AG04449 (cell line): Measurements from ENCODE around the gene FAM171A1.
A peak's percentile ranks its signal among the peaks of the same experiment; 100 is the strongest.

Source experiments
- CTCF ChIA-PET: fragments of 350-600 bp; formaldehyde crosslinking; extraction: SDS; loops from one replicate; lab custom pipeline; 2021; ENCODE audit warnings: antibody characterized with exemption; lab: Yijun Ruan, JAX
- POLR2A ChIA-PET: fragments of 400-600, 350-600 bp; formaldehyde crosslinking; extraction: SDS; loops from one replicate; lab custom pipeline; 2020; ENCODE audit warnings: antibody characterized with exemption, inconsistent platforms; lab: Yijun Ruan, JAX
- DNase-seq: peaks from one replicate; pipeline ENCODE4 v3.0.0-alpha.2; 2010; ENCODE audit warnings: low read depth, low spot score
- H3K4me3 ChIP-seq: 2 replicates; pipeline ENCODE4 v1.5.1; 2011; ENCODE audit warnings: low read depth, mild to moderate bottlenecking, control low read depth, low read length
- TF ChIP-seq, protein P1 (sequence below): IDR thresholded peaks from one replicate; pipeline ENCODE4 v1.5.1; 2011; ENCODE audit warnings: mild to moderate bottlenecking, moderate library complexity, low read length, control low read depth, inconsistent platforms; ENCODE audit not compliant: insufficient read depth; ENCODE audit errors: missing control alignments

The FAM171A1 gene

DNA sequence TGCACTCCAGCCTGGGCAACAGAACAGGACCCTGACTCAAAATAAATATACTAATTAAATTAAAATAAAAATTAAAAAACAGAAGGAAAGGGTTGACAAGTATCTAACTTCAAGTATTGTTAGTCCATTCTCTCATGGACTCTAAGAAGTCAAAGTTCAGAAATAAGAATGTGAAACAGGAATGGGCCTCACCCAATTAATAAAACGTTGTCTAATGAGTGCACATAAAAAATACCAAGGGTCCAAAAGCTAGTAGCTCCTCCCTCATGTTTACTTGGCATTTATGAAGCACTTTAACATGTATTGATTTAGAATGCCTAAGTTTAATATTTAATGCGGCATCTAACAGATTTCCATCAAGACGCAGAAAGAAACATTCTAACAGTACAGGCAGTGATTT, 18.9 kb downstream of the FAM171A1 start:
- DNase-seq: no peak
- ChIA-PET CTCF (no interaction called here), POLR2A (no interaction called here)
- TF ChIP-seq, protein P1, sequence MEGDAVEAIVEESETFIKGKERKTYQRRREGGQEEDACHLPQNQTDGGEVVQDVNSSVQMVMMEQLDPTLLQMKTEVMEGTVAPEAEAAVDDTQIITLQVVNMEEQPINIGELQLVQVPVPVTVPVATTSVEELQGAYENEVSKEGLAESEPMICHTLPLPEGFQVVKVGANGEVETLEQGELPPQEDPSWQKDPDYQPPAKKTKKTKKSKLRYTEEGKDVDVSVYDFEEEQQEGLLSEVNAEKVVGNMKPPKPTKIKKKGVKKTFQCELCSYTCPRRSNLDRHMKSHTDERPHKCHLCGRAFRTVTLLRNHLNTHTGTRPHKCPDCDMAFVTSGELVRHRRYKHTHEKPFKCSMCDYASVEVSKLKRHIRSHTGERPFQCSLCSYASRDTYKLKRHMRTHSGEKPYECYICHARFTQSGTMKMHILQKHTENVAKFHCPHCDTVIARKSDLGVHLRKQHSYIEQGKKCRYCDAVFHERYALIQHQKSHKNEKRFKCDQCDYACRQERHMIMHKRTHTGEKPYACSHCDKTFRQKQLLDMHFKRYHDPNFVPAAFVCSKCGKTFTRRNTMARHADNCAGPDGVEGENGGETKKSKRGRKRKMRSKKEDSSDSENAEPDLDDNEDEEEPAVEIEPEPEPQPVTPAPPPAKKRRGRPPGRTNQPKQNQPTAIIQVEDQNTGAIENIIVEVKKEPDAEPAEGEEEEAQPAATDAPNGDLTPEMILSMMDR: no peak
- no peak overlapping the region for H3K4me3 ChIP-seq

DNA sequence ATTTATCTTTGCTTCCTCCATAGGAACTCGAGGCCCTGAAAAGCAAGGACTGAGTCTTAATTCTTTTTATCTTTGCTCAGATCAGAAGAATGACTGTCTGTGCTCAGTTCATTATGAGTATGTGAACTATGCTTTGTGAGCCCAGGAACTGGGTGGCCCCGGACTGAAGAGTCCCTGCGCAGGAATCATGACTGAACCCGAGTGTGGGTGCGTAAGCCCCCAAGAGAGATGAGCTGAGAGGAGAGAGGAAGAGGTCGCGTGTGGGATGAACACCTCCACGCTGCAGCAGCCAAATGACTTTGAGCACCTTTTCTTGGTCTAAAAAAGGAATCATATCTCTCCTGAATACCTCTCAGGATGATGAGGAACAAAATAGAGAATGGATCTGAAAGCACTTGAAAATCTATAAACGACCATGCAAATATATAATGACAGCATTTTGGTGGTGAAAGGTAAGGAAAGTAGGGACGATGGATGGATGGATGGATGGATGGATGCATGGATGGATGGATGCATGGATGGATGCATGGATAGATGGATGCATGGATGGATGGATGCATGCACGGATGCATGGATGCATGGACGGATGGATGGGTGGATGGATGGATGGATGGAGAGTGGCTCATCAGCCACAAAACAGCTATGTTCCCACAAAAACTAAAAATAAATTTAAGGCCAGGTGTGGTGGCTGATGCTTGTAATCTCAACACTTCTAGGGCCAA, 19.8 kb downstream of the FAM171A1 start:
- H3K4me3 ChIP-seq: no peak overlapping the region
- TF ChIP-seq, protein P1: no peak
- no peak for DNase-seq
- ChIA-PET CTCF (no interaction called here), POLR2A (no interaction called here)

GRCh38 chr10:15349112-15349511, 22.0 kb downstream of the FAM171A1 start:
- CTCF ChIA-PET: interaction anchor here (1.0 to 1.5 kb wide), 3 partner anchors 139 to 377 kb away, joined by 3 to 4 read pairs (median 3); no protein-coding TSS in a partner anchor
- peak overlapping the region; percentile 32; the same call in 1 of the 2 replicates for H3K4me3 ChIP-seq
- TF ChIP-seq, protein P1: no peak
- DNase-seq: no peak
- POLR2A ChIA-PET: no interaction called here

- CTCF ChIA-PET: interaction anchor here (1.0 to 1.5 kb wide), 3 partner anchors 139 to 377 kb away, joined by 3 to 4 read pairs (median 3); no protein-coding TSS in a partner anchor
- H3K4me3 ChIP-seq: peak overlapping the region; percentile 32
- TF ChIP-seq, protein P1: no peak
- no peak for DNase-seq
- POLR2A ChIA-PET: no interaction called here
Observed at GRCh38 chr10:15348579-15348978, 22.5 kb downstream of the FAM171A1 start.

DNA sequence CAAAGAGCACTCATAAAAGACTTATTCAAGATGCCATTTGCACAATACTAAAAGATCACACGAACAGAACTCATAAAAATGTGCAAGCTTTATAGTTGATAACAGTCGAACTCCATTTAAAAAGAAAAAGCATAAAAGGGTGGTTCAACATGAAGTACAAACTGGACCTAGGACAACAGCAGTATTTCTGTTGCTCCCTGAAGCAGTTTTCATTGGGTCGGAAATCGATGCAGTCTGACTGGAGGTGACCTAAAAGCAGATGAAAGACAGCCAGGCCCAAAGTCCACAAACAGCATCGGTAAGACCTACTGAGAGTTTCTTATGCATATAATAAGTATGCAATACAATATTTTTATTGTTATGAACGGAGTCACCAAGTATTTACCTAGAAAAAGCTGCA, 23.9 kb downstream of the FAM171A1 start:
- POLR2A ChIA-PET: no interaction called here
- H3K4me3 ChIP-seq: no peak overlapping the region
- CTCF ChIA-PET: no interaction called here
- no peak for DNase-seq
- TF ChIP-seq, protein P1: no peak

GRCh38 chr10:15346440-15347141, 24.5 kb downstream of the FAM171A1 start:
- ChIA-PET CTCF (interaction anchor here (0.6 kb wide), 1 partner anchor 24 kb away, joined by 3 read pairs; the partner anchor contains the start of gene FAM171A1), POLR2A (no interaction called here)
- TF ChIP-seq, protein P1: no peak
- no peak overlapping the region for H3K4me3 ChIP-seq
- no peak for DNase-seq
